Measurements from ENCODE around the gene DGKI. TPM values are rescaled to one million over a fixed set of nuclear protein-coding genes. Genes with fewer than 3 reads are reported as not detected.

DGKI gene
- total RNA-seq, 1 experiment from 2014 or later, result 0.15 TPM

DNA sequence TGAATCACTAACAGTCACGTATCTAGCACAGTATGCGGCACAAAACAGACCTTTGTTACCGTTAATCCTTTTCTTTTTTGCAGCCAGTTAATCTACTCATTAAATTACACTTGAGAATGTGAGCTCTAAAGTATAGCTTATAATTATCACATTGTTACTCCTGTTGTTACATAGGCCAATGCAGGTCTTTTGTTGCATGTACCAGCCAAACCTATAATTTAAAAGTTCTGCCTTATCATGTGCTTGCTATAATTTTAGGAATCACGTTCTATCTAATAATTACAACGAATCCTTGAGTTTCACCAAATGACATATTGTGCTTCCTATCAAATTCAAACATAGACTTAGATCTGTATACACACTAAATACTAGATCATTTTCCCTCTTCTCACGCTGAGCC lies 245.1 kb downstream of the DGKI start:
- no peaks in the 10 kb centered on the region for H3K9me2 ChIP-seq (ENCODE audit: insufficient read depth)
- TF ChIP-seq POLR2A (IDR thresholded peaks at IDR 0.05; ENCODE audit: borderline replicate concordance, extremely low read depth, insufficient read depth, insufficient read length) (no peak), CBX3 (IDR thresholded peaks at IDR 0.05; ENCODE audit: low read depth) (no peak), POLR2AphosphoS5 (IDR thresholded peaks at IDR 0.05; ENCODE audit: low read depth, low read length) (no peak), ZFX (IDR thresholded peaks at IDR 0.05) (no peak), SP1 (IDR thresholded peaks at IDR 0.05; ENCODE audit: low read depth) (no peak), TCF7L2 (IDR thresholded peaks at IDR 0.05; ENCODE audit: borderline replicate concordance, extremely low read depth, insufficient read depth, insufficient read length) (no peak), YY1 (IDR thresholded peaks at IDR 0.05; ENCODE audit: extremely low read depth, insufficient replicate concordance, low read depth, low read length) (no peak), SIN3A (IDR thresholded peaks at IDR 0.05; ENCODE audit: low read depth) (no peak), EZH2 (IDR thresholded peaks at IDR 0.05) (no peak), RAD21 (IDR thresholded peaks at IDR 0.05; ENCODE audit: low read depth) (no peak), ZNF274 (IDR thresholded peaks at IDR 0.05; ENCODE audit: low read depth, low read length) (no peak)
- TF ChIP-seq, protein P1, sequence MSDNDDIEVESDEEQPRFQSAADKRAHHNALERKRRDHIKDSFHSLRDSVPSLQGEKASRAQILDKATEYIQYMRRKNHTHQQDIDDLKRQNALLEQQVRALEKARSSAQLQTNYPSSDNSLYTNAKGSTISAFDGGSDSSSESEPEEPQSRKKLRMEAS (IDR thresholded peaks at IDR 0.05), result no peak
- TF ChIP-seq, protein P2, sequence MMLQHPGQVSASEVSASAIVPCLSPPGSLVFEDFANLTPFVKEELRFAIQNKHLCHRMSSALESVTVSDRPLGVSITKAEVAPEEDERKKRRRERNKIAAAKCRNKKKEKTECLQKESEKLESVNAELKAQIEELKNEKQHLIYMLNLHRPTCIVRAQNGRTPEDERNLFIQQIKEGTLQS (IDR thresholded peaks at IDR 0.05), result no peak
- TF ChIP-seq, protein P3, sequence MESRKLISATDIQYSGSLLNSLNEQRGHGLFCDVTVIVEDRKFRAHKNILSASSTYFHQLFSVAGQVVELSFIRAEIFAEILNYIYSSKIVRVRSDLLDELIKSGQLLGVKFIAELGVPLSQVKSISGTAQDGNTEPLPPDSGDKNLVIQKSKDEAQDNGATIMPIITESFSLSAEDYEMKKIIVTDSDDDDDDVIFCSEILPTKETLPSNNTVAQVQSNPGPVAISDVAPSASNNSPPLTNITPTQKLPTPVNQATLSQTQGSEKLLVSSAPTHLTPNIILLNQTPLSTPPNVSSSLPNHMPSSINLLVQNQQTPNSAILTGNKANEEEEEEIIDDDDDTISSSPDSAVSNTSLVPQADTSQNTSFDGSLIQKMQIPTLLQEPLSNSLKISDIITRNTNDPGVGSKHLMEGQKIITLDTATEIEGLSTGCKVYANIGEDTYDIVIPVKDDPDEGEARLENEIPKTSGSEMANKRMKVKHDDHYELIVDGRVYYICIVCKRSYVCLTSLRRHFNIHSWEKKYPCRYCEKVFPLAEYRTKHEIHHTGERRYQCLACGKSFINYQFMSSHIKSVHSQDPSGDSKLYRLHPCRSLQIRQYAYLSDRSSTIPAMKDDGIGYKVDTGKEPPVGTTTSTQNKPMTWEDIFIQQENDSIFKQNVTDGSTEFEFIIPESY (IDR thresholded peaks at IDR 0.05; ENCODE audit: extremely low read depth, insufficient replicate concordance, low read length), result no peak
- TF ChIP-seq, protein P4, sequence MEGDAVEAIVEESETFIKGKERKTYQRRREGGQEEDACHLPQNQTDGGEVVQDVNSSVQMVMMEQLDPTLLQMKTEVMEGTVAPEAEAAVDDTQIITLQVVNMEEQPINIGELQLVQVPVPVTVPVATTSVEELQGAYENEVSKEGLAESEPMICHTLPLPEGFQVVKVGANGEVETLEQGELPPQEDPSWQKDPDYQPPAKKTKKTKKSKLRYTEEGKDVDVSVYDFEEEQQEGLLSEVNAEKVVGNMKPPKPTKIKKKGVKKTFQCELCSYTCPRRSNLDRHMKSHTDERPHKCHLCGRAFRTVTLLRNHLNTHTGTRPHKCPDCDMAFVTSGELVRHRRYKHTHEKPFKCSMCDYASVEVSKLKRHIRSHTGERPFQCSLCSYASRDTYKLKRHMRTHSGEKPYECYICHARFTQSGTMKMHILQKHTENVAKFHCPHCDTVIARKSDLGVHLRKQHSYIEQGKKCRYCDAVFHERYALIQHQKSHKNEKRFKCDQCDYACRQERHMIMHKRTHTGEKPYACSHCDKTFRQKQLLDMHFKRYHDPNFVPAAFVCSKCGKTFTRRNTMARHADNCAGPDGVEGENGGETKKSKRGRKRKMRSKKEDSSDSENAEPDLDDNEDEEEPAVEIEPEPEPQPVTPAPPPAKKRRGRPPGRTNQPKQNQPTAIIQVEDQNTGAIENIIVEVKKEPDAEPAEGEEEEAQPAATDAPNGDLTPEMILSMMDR (IDR thresholded peaks at IDR 0.05 in 2 of 3, conservative IDR thresholded peaks at IDR 0.05 in 1 of 3; ENCODE audit: borderline replicate concordance in 1 of 3, insufficient read depth in 1 of 3, low read depth in 2 of 3, low read length in 2 of 3), result no peak
- no peak for DNase-seq (ENCODE audit: low read depth, low spot score)
- no peaks in the 10 kb centered on the region for H3K4me1 ChIP-seq (ENCODE audit: control insufficient read depth in 1 of 2, insufficient read depth in 2 of 2, low read length in 2 of 2)
- H3K9me3 ChIP-seq (ENCODE audit: control insufficient read depth in 1 of 2, insufficient read depth in 1 of 2, low read depth in 1 of 2, low read length in 2 of 2), result no peaks in the 10 kb centered on the region
- H4K20me1 ChIP-seq (ENCODE audit: insufficient read depth), result no peaks in the 10 kb centered on the region
- ATAC-seq, result no peak
- no peak overlapping the region for H3K9ac ChIP-seq (ENCODE audit: low read length)
- H3K27me3 ChIP-seq (ENCODE audit: insufficient read depth, low read length), result peaks cover 22% of the 10 kb centered on the region
- ChIA-PET RAD21 (ENCODE audit: low non-redundant PET in 1 of 2, low total read pairs in 2 of 2, uncharacterized antibody in 2 of 2, unreplicated experiment in 2 of 2) (no interaction called here), POLR2A (no interaction called here), CTCF (interaction anchor here (1.3 kb wide), 1 partner anchor 9 kb away, joined by 3 read pairs; no protein-coding TSS in a partner anchor)
- no peak overlapping the region for H3K4me2 ChIP-seq (ENCODE audit: low read length)
- no TSS peak for BruUV-seq (replicated peaks)
- H3K36me3 ChIP-seq (ENCODE audit: control insufficient read depth in 1 of 2, insufficient read depth in 2 of 2, low read length in 2 of 2), result no peaks in the 10 kb centered on the region
- no peak overlapping the region for H3K4me3 ChIP-seq (replicated peaks in 1 of 2; ENCODE audit: low read depth in 1 of 2, low read length in 2 of 2)
- intact Hi-C loops (cut with micrococcal nuclease), result loop anchor here (10.0 kb wide), 1 partner anchor 1133 kb away; no protein-coding TSS in a partner anchor
- H3K27ac ChIP-seq (ENCODE audit: low read depth, low read length), result no peak overlapping the region
- no peak overlapping the region for H2AFZ ChIP-seq (ENCODE audit: low read depth, low read length, poor library complexity, severe bottlenecking)
- no peaks in the 10 kb centered on the region for H3K79me2 ChIP-seq (ENCODE audit: insufficient read depth, low read length)

Measured in HCT116 (cell line).